HepG2 (cell line): Measurements from ENCODE around the gene ISOC2. TPM values are rescaled to one million over a fixed set of nuclear protein-coding genes. Genes with fewer than 3 reads are reported as not detected.

ENCODE experiments used
- CCDC6 ChIP-seq: sonication (generic); formaldehyde crosslinking; IDR thresholded peaks from 2 replicates; pipeline ENCODE4 v1.8.1; 2022; ENCODE audit warnings: mild to moderate bottlenecking, missing genetic modification reagents, moderate library complexity
- KAT8 ChIP-seq: IDR thresholded peaks from 2 replicates; pipeline ENCODE4 v1.6.1; 2016; ENCODE audit warnings: missing genetic modification reagents, missing compliant biosample characterization
- PAX8 ChIP-seq: sonication (generic); formaldehyde crosslinking; IDR thresholded peaks from 2 replicates; pipeline ENCODE4 v1.8.0; 2022; ENCODE audit warnings: mild to moderate bottlenecking, missing genetic modification reagents, borderline replicate concordance
- STAT5B ChIP-seq: sonication (generic); formaldehyde crosslinking; IDR thresholded peaks from 2 replicates; pipeline ENCODE4 v1.4.0; 2020; ENCODE audit warnings: missing genetic modification reagents
- YEATS2 ChIP-seq: sonication (generic); formaldehyde crosslinking; IDR thresholded peaks from 2 replicates; pipeline ENCODE4 v1.4.0; 2020; ENCODE audit warnings: missing genetic modification reagents, borderline replicate concordance
- YY1 ChIP-seq: IDR thresholded peaks from 2 replicates; pipeline ENCODE4 v1.6.1; 2011; ENCODE audit warnings: low read length, low read depth, moderate library complexity, mild to moderate bottlenecking; ENCODE audit not compliant: insufficient read depth, insufficient replicate concordance
- ZNF3 ChIP-seq: IDR thresholded peaks from 2 replicates; pipeline ENCODE4 v1.7.0; 2017; ENCODE audit warnings: inconsistent platforms
- polyA plus RNA-seq, 8 experiments: library from polyadenylated mRNA; depleted of rRNA in 3 of 8; stranded (reverse) in 7 of 8; unstranded in 1 of 8; fragments of >200 nt; fragmentation: Illumina TruSeq in 4 of 8; extraction: Trizol in 4 of 8; gene quantifications; 2 replicates each; pipeline versions ENCODE4 v1.2.1 to v1.2.3, GENCODE V29; 2011 to 2016; ENCODE audit warnings: low read depth in 4 of 8, missing spikeins in 1 of 8, mixed read lengths in 1 of 8; ENCODE audit not compliant: insufficient read depth in 1 of 8
- total RNA-seq, 5 experiments: library from RNA; depleted of rRNA; stranded (reverse); fragments of >200 nt; fragmentation: Illumina TruSeq; extraction: Trizol; gene quantifications; 2 replicates each; pipeline ENCODE4 v1.2.3, GENCODE V29; 2016; ENCODE audit warnings: low read depth in 1 of 5
- TF ChIP-seq, protein P1 (sequence below): sonication (generic); formaldehyde crosslinking; IDR thresholded peaks from 2 replicates; pipeline ENCODE4 v1.4.0; 2020; ENCODE audit warnings: mild to moderate bottlenecking, missing genetic modification reagents
- TF ChIP-seq, protein P2 (sequence below): IDR thresholded peaks from 2 replicates; pipeline ENCODE4 v1.6.1; 2016; ENCODE audit warnings: low read depth, missing genetic modification reagents, missing compliant biosample characterization
- TF ChIP-seq, protein P3 (sequence below): sonication (generic); formaldehyde crosslinking; IDR thresholded peaks from 2 replicates; pipeline ENCODE4 v1.5.0; 2020; ENCODE audit warnings: missing genetic modification reagents

The ISOC2 gene
- total and polyA plus RNA-seq, 2 of the 13 experiments (the other 11 are each of a cell fraction or from before 2014, with no cell fraction given) = 76.8 to 105 TPM

DNA sequence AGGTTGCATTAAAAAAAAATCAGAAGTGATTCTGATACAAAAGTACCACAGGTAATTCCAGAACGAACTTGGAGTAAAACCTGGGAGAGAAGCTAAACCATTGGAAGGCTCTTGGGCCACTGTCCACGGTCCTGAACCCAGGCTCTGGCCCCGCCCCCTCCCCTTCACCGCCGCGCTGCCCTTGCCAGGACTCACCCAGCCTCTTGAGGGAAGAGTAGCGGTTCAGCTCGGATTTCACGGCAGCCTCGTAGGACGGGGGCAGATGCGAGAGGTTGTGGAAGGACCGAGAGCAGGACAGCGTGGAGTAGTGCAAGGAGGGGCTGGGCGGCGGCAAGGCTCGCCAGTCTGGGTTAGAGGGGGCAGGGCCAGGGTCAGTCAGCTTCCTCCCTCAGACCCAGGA is 24.0 kb downstream of the ISOC2 start (continued):
- TF ChIP-seq, protein P1, sequence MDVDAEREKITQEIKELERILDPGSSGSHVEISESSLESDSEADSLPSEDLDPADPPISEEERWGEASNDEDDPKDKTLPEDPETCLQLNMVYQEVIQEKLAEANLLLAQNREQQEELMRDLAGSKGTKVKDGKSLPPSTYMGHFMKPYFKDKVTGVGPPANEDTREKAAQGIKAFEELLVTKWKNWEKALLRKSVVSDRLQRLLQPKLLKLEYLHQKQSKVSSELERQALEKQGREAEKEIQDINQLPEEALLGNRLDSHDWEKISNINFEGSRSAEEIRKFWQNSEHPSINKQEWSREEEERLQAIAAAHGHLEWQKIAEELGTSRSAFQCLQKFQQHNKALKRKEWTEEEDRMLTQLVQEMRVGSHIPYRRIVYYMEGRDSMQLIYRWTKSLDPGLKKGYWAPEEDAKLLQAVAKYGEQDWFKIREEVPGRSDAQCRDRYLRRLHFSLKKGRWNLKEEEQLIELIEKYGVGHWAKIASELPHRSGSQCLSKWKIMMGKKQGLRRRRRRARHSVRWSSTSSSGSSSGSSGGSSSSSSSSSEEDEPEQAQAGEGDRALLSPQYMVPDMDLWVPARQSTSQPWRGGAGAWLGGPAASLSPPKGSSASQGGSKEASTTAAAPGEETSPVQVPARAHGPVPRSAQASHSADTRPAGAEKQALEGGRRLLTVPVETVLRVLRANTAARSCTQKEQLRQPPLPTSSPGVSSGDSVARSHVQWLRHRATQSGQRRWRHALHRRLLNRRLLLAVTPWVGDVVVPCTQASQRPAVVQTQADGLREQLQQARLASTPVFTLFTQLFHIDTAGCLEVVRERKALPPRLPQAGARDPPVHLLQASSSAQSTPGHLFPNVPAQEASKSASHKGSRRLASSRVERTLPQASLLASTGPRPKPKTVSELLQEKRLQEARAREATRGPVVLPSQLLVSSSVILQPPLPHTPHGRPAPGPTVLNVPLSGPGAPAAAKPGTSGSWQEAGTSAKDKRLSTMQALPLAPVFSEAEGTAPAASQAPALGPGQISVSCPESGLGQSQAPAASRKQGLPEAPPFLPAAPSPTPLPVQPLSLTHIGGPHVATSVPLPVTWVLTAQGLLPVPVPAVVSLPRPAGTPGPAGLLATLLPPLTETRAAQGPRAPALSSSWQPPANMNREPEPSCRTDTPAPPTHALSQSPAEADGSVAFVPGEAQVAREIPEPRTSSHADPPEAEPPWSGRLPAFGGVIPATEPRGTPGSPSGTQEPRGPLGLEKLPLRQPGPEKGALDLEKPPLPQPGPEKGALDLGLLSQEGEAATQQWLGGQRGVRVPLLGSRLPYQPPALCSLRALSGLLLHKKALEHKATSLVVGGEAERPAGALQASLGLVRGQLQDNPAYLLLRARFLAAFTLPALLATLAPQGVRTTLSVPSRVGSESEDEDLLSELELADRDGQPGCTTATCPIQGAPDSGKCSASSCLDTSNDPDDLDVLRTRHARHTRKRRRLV (CRISPR knock-in tag) = no peak
- TF ChIP-seq, protein P2, sequence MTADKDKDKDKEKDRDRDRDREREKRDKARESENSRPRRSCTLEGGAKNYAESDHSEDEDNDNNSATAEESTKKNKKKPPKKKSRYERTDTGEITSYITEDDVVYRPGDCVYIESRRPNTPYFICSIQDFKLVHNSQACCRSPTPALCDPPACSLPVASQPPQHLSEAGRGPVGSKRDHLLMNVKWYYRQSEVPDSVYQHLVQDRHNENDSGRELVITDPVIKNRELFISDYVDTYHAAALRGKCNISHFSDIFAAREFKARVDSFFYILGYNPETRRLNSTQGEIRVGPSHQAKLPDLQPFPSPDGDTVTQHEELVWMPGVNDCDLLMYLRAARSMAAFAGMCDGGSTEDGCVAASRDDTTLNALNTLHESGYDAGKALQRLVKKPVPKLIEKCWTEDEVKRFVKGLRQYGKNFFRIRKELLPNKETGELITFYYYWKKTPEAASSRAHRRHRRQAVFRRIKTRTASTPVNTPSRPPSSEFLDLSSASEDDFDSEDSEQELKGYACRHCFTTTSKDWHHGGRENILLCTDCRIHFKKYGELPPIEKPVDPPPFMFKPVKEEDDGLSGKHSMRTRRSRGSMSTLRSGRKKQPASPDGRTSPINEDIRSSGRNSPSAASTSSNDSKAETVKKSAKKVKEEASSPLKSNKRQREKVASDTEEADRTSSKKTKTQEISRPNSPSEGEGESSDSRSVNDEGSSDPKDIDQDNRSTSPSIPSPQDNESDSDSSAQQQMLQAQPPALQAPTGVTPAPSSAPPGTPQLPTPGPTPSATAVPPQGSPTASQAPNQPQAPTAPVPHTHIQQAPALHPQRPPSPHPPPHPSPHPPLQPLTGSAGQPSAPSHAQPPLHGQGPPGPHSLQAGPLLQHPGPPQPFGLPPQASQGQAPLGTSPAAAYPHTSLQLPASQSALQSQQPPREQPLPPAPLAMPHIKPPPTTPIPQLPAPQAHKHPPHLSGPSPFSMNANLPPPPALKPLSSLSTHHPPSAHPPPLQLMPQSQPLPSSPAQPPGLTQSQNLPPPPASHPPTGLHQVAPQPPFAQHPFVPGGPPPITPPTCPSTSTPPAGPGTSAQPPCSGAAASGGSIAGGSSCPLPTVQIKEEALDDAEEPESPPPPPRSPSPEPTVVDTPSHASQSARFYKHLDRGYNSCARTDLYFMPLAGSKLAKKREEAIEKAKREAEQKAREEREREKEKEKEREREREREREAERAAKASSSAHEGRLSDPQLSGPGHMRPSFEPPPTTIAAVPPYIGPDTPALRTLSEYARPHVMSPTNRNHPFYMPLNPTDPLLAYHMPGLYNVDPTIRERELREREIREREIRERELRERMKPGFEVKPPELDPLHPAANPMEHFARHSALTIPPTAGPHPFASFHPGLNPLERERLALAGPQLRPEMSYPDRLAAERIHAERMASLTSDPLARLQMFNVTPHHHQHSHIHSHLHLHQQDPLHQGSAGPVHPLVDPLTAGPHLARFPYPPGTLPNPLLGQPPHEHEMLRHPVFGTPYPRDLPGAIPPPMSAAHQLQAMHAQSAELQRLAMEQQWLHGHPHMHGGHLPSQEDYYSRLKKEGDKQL (CRISPR knock-in tag) = 0 out of 2 replicates have a peak, but pooled peaks have one; percentile 25
- peak; percentile 45; the same call in 1 of the 2 replicates for TF ChIP-seq KAT8 (CRISPR knock-in tag)
- no peak for TF ChIP-seq YY1
- TF ChIP-seq CCDC6 (CRISPR knock-in tag) = peak; percentile 65; the same call in 1 of the 2 replicates
- TF ChIP-seq, protein P3, sequence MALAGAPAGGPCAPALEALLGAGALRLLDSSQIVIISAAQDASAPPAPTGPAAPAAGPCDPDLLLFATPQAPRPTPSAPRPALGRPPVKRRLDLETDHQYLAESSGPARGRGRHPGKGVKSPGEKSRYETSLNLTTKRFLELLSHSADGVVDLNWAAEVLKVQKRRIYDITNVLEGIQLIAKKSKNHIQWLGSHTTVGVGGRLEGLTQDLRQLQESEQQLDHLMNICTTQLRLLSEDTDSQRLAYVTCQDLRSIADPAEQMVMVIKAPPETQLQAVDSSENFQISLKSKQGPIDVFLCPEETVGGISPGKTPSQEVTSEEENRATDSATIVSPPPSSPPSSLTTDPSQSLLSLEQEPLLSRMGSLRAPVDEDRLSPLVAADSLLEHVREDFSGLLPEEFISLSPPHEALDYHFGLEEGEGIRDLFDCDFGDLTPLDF (CRISPR knock-in tag) = no peak
- no peak for TF ChIP-seq ZNF3
- 0 out of 2 replicates have a peak, but pooled peaks have one; percentile 56 for TF ChIP-seq PAX8 (CRISPR knock-in tag)
- TF ChIP-seq STAT5B = no peak
- TF ChIP-seq YEATS2 (CRISPR knock-in tag) = peak; percentile 71; the same call in 1 of the 2 replicates
